GM19035 (cell line): Measurements from ENCODE around the gene ADCK1.
"Not testable (repeated sequence)": the region's sequence is repeated elsewhere in the genome, so short reads cannot be mapped to it uniquely, and the experiment has no call there.

ENCODE experiments used
- ATAC-seq: cut with Tn5 transposase; IDR thresholded peaks from one replicate; pipeline ENCODE4 v1.9.1; 2021; ENCODE audit not compliant: unreplicated experiment

ADCK1 gene

DNA sequence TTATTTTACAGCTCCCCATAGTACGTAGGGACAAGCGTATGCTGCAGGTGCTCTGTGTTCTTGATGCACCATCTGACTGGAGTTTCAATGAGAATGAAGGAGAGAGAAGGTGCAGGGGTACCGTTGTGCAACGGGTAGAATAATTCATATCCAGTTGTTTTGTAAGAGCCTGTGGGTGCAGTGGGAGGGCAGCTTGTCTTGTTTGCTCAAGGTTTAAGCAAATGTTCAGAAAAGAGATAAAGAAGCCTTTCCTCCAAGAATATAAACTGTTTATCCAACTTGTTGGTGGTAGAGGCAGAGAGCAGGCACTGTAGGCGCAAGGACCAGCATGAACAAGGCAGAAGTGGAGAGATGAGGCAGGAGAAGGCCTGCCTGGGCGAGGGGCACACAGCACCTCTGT is 64.2 kb downstream of the ADCK1 start:
- ATAC-seq, result no peak

DNA sequence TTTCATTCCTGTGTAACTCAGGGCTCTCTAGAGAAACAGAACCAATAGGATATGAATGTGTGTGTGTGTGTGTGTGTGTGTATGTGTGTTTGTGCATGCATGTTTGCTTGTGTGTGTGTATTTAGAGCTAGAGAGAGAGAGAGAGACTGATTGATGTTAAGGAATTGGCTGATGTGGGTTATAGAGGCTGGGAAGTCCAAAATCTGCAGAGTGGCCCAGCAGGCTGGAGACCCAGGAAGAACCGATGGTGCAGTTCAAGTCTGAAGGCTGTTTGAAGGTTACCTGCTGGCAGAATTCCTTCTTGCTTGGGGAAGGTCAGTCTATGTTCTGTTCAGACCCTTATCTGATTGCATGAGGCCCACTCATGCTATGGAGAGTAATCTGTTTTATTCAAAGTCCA is 64.7 kb downstream of the ADCK1 start:
- no peak for ATAC-seq

DNA sequence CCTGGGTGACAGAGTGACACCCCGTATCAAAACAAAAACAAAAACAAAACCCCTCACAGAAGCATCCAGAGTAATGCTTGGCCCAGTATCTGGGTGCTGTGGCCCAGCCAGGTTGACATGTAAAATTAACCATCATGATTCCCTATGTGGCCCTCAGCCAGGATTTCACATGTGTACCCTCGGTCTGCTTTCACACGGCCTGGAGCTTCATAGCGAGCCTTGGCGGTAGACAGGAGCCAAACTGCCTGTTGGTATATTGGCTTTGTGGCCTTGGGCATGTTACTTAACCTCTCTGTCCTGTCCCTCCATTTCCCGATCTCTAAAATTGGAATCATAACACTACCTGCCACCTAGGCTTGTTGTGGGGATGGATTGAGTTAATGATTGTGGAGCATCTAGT is 65.5 kb downstream of the ADCK1 start:
- no peak for ATAC-seq

DNA sequence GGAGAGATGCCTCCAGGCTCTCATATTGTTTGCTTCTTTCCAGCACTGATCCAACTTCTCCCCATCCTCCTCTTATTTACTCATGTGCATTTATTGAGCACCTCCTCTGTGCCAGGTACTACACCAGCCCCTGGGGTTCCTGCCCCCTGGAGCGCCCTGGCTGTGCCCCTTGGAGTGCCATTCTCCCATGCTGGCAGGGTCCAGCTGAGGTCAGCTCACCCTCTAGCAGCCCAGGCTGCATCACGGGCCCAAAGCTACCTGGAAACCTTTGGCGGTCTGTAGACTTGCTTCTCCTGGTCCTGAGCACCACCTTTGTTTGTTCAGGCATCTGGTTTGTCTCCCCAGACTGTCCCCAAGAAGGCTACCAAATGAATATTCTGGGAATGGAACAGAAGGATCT is 67.0 kb downstream of the ADCK1 start:
- ATAC-seq, result no peak

DNA sequence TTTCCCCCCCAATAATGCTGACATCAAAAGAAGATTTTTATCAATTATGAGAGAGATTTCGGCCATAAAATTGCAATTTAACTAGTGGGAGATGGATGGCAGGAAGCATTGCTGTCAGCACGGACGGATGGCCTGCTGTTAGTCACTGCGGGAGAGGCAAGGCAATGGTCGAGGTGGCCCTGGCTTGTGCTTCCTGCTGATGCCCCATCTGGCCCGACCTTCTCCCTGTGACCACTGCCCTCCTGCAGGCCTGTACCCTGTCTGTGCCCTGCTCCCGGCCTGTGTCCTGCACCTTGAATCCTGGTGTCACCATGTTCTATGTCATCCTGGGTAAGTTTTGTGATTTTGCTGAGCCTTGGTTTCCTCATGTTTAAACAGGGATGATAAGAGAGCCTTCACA is 67.6 kb downstream of the ADCK1 start:
- no peak for ATAC-seq

DNA sequence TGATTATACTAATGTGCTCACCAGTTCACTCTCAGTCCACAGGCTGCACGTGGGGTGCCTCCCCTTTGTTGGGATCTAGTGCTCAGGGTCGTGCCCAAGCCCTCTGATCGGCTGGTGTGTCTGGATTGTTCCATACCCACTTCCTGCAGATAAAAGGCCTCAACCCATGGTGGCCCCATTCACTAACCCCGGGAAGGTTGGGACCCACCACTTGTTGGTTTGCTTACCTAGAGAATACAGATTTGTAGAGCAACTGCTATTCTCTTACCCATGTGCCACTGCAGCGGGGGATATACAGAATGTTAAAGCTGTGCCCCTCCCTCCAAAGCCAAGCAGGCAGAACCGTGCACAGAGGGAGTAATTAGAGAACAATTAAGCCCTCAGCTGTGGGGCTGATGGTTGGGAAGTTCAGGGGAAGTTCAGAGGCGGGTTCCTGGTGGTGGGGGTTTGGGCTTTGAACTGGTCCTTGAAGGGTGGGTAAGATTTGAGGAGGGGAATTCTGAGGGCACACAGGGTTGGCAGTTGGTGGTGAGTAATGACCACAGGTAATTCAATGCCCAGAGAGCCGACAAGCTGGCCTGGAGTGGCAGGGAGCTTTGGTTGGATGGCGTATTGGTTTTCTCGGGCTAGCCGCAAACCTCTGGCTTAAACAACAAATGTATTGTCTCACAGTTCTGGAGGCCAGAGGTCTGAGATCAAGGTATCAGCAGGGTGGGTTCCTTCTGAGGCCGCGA is 68.8 kb downstream of the ADCK1 start:
- no peak for ATAC-seq

DNA sequence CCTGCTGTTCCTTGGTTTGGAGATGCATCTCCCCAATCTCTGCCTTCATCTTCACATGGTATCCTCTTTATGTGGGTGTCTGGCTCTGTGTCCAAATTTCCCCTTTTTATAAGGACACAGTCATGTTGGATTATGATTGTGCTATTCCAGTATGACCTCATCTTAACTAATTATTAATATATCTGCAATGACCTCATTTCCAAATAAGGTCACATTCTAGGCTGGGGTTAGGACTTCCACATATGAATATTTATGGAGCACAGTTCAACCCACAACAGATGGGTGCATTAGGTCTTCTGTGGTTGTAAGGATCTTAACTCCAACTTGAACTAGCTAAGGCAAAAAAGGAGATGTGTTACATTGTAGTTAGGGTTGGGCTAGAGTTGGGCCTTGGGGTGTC is 69.4 kb downstream of the ADCK1 start:
- no peak for ATAC-seq

DNA sequence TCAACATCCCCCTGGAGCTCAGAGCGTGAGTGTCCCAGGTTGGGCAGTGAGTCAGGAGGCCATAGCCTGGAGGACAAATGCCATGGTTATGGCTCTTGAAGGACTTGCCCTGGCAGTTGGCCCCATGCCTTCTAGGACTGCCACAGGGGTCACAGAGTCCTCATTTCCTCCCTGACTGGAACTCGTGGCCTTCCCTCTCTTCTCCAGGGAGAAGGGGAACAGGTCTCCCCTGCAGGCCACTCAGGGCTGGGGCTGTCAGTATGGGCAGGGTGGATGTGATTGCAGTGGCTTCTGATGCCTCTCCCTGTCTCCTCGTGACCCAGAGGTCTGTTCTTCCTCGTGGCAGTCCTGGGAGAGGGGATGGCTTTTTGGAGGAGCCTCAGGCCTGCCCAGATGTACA is 70.7 kb downstream of the ADCK1 start:
- ATAC-seq, result no peak

DNA sequence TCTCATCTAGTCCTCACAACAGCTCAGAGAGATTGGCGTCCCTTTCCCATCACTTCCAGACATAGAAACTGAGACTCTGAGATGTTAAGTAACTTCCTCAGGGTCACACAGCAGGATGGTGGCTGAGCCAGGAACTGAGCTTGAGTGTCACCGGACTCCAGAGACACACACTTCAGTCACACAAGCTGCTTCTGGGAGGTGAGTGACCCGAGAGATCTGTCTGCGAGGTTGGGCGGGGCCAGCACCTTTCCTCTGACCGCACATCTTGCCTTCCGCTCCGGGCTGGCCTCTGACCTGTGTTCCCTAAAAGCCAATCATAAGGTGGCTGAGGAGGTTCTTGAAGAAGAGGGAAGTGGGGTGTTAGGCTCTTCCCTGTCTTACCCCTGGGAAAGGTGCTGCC is 72.2 kb downstream of the ADCK1 start:
- no peak for ATAC-seq

DNA sequence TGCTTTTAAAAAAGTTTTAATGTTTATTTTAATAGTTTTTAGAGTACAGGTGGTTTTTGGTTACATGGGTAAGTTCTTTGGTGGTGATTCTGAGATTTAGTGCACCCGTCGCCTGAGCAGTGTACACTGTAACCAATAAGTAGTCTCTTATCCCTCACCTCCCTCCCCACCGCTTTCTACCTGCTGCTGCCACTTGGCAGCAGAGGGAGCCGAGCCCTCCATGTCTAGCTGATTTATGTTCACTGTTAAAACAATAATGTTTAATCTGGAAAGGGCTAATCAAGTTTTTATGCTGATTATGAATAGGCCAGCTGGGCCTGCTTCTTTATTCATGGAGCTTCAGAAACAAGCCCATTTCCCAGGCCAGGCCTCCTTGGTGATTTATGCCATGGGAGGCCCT is 73.1 kb downstream of the ADCK1 start:
- ATAC-seq, result no peak

DNA sequence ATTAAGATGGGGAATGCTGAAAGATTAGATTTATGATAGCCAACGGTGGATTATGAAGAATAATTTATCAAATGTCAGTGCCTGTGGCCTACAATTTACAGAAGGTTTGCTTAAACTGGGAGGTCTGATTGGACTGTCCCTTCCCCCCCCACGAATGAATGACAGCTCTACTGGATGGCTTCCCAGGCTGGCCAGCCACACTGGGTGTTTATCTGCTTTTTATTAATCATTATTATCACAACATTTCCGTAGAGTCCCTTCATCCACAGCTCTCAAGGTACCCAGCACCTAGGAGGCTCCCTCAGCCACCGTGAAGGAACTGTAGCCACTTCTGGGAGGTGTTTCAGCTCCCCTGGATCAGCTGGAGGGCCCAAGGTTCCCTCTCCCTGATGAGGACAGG is 78.9 kb downstream of the ADCK1 start:
- no peak for ATAC-seq

DNA sequence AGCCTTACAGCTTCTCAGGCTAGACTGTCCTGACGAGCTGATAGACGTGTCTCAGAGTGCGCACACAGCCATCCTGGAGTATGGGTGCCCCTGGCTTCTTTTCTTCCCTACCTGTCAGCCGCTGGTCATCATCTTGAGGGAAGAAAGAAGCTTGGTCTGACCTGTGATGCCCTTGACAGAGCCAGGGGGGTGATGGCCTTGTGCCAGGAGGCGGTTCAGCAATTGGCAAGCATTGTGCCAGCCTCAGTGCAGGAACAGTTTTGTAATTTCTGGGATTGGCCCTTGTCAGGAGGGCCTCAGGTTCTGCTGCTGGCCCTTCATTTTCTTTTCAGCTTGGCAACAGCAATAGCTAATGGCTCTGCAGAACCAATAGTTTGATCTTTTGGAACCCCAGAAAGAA is 80.1 kb downstream of the ADCK1 start:
- ATAC-seq, result no peak

DNA sequence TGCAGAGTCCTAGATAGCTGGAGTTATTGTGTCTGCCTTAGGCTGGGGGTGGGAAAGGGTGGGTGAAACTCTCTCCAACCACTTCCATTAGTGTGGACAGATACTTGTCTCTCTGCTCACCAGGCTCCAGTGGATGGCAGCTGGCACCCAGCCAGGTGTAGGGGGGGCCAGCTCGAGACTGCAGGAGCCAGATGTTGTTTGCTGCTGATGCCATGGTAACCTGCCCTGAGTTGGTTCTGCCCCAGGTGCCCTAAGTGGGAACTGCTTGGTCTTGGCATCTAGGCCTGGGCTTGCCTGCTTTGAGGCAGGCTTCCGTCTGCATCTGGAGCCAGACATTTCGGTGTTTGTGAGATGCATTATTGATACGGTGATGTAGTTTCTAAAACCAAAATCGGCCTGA is 82.2 kb downstream of the ADCK1 start:
- ATAC-seq, result no peak

DNA sequence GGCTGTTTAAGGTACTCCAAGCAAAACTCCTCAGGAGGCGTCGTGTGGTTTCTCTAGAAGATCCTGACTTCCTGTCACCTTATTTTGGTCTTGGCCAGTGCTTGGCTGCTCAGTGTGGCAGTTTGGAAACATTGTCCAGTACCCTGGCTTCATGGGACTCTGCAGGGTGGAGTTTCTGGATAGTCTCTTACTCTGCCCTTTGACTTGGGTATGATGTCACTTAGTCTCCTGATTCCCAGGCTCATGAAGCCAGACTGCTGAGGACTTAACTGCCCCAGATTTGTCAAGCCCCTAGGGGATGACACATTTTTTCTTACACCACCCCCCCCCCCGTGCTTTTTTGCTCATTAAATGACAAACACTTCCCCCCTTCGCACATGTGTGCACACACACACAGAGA is 82.7 kb downstream of the ADCK1 start:
- no peak for ATAC-seq

DNA sequence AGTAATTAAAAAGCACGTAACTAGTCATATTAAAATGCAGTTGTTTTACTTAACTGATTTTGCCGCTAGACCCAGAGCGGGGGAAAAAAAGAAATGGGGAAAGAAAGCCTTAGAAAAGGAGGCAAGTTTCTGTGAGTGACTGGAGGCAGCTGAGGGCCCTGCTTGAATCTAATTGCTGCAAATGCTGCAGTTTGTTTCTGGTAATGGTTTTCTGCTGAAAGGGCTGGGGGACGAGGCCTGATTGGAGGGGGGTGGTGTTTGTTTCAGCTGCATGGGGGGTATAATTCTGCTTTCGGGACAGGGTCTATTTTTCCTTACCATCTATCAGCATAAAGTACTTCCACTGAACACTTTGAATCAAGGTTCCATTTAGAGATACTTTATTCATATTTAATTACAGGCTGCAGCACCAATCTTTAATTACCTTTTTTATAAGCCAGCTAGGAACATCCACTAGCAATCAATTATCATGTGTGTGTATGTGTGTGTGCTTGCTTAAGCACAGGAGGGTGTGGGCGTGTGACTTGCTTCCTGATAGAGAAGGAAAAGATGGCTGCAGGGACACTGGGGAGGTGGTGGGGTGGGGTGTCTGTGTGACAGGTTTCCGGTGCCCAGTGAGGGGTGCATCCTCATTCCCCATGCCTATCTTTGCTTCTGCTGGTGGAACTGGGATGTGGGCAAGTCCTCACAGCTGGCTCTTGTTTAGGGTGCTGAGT is 83.4 kb downstream of the ADCK1 start:
- ATAC-seq, result no peak

DNA sequence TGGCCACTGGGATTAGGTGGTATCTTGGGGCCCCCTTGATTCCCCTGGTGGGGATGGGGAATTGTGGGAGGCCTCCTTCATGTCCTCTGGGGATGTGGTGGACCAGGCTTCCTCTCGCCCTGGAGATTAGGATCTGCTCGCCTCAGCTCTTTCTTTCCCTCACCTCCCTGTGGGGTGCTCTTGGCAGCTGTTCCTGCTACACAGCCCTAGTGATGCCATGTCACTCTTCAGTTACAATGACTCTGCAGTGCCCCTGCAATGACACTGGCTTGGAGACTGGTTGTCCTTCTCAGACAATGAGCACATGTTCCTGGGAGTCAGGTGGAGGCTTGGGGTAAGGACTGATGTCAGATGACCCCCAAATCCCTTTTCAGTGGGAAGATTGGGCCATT is 83.9 kb downstream of the ADCK1 start:
- ATAC-seq, result no peak

DNA sequence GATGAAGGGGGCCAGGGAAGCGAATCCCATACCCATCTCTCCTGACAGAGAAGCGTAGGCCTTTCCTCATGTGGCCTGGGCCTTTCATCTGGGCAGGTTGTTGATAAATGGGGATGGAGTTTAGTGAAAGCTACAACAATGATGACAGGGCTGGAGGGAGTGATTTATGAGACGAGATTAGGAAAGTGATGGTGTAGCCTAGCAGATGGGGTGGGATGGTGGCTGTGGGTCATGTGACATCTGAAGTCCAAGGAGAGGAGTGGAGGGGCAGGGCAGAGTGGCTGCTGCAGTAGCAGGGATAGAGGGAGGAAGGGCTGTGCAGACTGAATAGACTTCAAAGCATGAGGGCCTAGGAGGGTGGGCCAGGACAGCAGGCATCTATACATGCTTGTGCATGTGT is 85.5 kb downstream of the ADCK1 start:
- ATAC-seq, result no peak

DNA sequence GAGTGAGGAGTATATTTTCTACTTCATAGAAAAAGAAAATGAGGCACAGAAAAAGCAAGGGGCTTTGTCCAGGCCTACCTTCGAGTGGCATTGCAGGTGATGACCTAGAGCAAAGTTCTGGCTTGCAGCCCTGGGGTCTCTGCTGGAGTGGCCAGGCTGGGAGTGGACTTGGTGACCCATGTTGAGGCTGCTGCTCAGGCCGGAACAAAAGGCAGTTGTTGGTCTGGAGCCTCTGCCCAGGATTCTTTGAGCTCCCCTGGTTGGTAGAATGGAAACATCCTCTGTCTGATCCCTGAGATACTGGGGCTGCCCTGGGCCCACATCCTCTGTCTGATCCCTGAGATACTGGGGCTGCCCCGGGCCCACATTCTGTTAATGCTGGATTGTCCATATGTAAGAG is 86.1 kb downstream of the ADCK1 start:
- ATAC-seq, result no peak

DNA sequence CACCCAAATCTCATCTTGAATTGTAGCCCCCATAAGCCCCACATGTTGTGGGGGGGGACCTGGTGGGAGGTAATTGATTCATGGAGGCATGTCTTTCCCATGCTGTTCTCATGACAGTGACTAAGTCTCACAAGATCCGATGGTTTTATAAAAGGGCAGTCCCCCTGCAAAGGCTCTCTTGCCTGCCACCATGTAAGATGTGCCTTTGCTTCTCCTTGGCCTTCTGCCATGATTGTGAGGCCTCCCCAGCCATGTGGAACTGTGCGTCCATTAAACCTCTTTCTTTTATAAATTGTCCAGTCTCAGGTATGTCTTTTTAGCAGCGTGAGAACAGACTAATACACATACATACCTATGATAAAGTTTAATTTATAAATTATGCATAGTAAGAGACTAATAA is 89.0 kb downstream of the ADCK1 start:
- not testable (repeated sequence) for ATAC-seq

DNA sequence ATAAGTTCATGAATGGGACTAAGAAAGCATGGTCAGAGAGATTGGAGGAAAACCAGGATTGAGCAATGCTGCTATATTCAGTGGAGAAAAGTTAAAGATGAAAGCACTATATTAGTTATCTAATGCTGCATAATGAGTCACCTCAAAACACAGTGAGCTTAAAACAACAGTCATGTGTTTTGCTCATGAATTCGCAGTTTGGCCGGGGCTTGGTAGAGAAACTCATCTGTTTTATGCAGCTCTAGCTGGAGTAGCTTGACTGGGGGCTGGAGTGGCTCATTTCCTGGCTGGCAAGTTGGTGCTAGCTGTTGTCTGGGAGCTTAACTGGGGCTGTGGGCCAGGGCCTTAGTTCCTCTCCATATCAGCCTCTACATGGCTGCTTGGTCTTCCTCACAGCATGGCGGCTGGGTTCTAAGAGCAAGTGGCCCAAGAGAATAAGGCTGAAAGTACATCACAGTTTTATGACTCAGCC is 90.1 kb downstream of the ADCK1 start:
- no peak for ATAC-seq

DNA sequence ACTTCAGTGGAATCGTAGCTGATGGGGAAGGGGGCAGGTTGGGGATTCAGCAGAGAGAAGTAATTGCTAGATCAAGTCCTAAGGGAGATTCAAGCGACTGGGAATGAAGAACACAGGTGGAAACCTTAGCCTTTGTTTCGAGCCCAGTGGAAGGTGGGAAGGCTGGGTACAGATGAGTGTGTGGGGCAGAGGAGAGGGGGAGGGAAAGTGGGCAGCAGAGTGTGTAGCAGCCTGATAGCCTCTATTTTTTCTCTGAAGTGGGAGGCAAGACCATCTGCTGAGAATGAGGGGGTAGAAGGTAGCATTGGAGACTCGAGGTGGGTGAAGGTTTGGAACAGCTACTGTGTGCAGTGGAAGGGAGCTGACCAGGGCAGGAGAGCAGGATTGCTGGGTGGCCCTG is 91.0 kb downstream of the ADCK1 start:
- ATAC-seq, result no peak

DNA sequence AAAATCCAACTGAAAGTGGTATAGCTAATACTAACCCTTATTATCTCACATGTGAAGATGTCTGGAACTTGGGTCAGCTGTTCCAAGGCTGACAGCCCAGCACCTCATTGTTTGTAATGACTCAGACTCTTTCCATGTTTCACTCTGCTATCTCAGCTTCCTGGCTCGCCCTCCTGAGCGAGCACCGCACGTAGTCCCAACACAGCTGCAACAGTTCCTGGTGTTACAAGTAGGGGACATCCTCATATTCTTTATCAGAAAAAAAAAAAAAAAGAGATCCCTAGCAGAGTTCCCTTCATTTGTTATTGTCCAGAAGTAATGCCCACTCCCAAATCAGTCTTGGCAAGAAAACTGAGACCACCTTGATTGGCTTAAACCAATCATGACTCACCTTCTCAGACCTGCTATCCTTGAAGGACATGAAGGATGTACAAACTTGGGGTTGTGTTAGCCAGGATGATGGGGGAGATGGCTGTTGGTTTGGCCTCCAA is 92.5 kb downstream of the ADCK1 start:
- ATAC-seq, result no peak
